WTC11 (cell line): ENCODE measurements around the gene METTL24. TPM values are rescaled to one million over a fixed set of nuclear protein-coding genes. Genes with fewer than 3 reads are reported as not detected.

ENCODE experiments used
- ATAC-seq: fragments of 200-7000 bp; cut with Tn5 transposase; 2 replicates; pipeline ENCODE4 v1.10.0; 2021; ENCODE audit warnings: mild to moderate bottlenecking, moderate library complexity
- CTCF ChIA-PET: fragments of 300-600 bp; sonication (Branson Sonifier 250); formaldehyde crosslinking; loops from one replicate; lab custom pipeline; 2021; ENCODE audit warnings: antibody characterized with exemption; lab: Charles Lee
- POLR2A ChIA-PET: fragments of 350-600 bp; sonication (Branson Sonifier 250); formaldehyde crosslinking; loops from one replicate; lab custom pipeline; 2021; ENCODE audit warnings: antibody characterized with exemption; lab: Charles Lee
- DNase-seq: peaks from one replicate; pipeline ENCODE4 v3.0.0; 2021; ENCODE audit warnings: low spot score
- H3K27ac Mint-ChIP-seq: 2 replicates; pipeline ENCODE4 v1.8.0; 2021; ENCODE audit warnings: mixed read lengths
- H3K27me3 Mint-ChIP-seq: 2 replicates; pipeline ENCODE4 v1.8.0; 2021; ENCODE audit warnings: low read depth, mild to moderate bottlenecking, moderate library complexity, mixed read lengths
- H3K36me3 Mint-ChIP-seq: 2 replicates; pipeline ENCODE4 v1.8.0; 2021; ENCODE audit warnings: mixed read lengths
- H3K4me1 Mint-ChIP-seq: 2 replicates; pipeline ENCODE4 v1.8.0; 2022; ENCODE audit warnings: mixed read lengths
- H3K4me3 Mint-ChIP-seq: 2 replicates; pipeline ENCODE4 v1.8.0; 2021; ENCODE audit warnings: mild to moderate bottlenecking, moderate library complexity, mixed read lengths
- H3K9me3 Mint-ChIP-seq: 2 replicates; pipeline ENCODE4 v1.8.0; 2021; ENCODE audit warnings: mixed read lengths
- CBFB ChIP-seq: sonication (generic); formaldehyde crosslinking; IDR thresholded peaks from 2 replicates; pipeline ENCODE4 v1.8.1; 2022; ENCODE audit warnings: mild to moderate bottlenecking, low read depth, missing genetic modification reagents
- FOXJ3 ChIP-seq: sonication (generic); formaldehyde crosslinking; IDR thresholded peaks from 2 replicates; pipeline ENCODE4 v1.9.0; 2021; ENCODE audit warnings: missing genetic modification reagents, mild to moderate bottlenecking, borderline replicate concordance
- FOXK1 ChIP-seq: sonication (generic); formaldehyde crosslinking; IDR thresholded peaks from 2 replicates; pipeline ENCODE4 v1.8.0; 2022; ENCODE audit warnings: mild to moderate bottlenecking, moderate library complexity, missing genetic modification reagents
- GTF2I ChIP-seq: fragments of 250-450 bp; sonication (Bioruptor Pico); conservative IDR thresholded peaks from 2 replicates; pipeline ENCODE4 v1.4.0; 2021; ENCODE audit warnings: mild to moderate bottlenecking
- HMGA2 ChIP-seq: fragments of 250-450 bp; sonication (Bioruptor Pico); IDR thresholded peaks from 2 replicates; pipeline ENCODE4 v1.4.0; 2021; ENCODE audit warnings: mild to moderate bottlenecking, moderate library complexity
- IRF2 ChIP-seq: sonication (generic); formaldehyde crosslinking; IDR thresholded peaks from 2 replicates; pipeline ENCODE4 v1.8.0; 2022; ENCODE audit warnings: low read depth, missing genetic modification reagents, borderline replicate concordance
- JUN ChIP-seq: sonication (generic); formaldehyde crosslinking; IDR thresholded peaks from 2 replicates; pipeline ENCODE4 v1.8.0; 2023; ENCODE audit warnings: mild to moderate bottlenecking, missing genetic modification reagents
- KAT7 ChIP-seq: sonication (generic); formaldehyde crosslinking; IDR thresholded peaks from 2 replicates; pipeline ENCODE4 v1.8.1; 2023; ENCODE audit warnings: missing genetic modification reagents, mild to moderate bottlenecking, borderline replicate concordance
- NFATC4 ChIP-seq: fragments of 250-450 bp; sonication (Bioruptor Pico); IDR thresholded peaks from 2 replicates; pipeline ENCODE4 v1.9.0; 2021; ENCODE audit warnings: mild to moderate bottlenecking
- NFYB ChIP-seq: sonication (generic); formaldehyde crosslinking; conservative IDR thresholded peaks from 2 replicates; pipeline ENCODE4 v1.8.0; 2022; ENCODE audit warnings: low read depth, missing genetic modification reagents
- OVOL2 ChIP-seq: fragments of 250-450 bp; sonication (Bioruptor Pico); IDR thresholded peaks from 2 replicates; pipeline ENCODE4 v1.9.0; 2021; ENCODE audit warnings: mild to moderate bottlenecking, borderline replicate concordance
- RORB ChIP-seq: fragments of 250-450 bp; sonication (Bioruptor Pico); IDR thresholded peaks from 2 replicates; pipeline ENCODE4 v1.9.0; 2021; ENCODE audit warnings: mild to moderate bottlenecking
- TEAD4 ChIP-seq: sonication (generic); formaldehyde crosslinking; IDR thresholded peaks from 2 replicates; pipeline ENCODE4 v1.8.0; 2022; ENCODE audit warnings: mild to moderate bottlenecking, missing genetic modification reagents
- ZNF121 ChIP-seq: sonication (generic); formaldehyde crosslinking; IDR thresholded peaks from 2 replicates; pipeline ENCODE4 v1.8.0; 2023; ENCODE audit warnings: missing genetic modification reagents
- ZNF138 ChIP-seq: sonication (generic); formaldehyde crosslinking; conservative IDR thresholded peaks from 2 replicates; pipeline ENCODE4 v1.8.1; 2022; ENCODE audit warnings: mild to moderate bottlenecking, moderate library complexity, missing genetic modification reagents
- ZNF396 ChIP-seq: fragments of 250-450 bp; sonication (Bioruptor Pico); IDR thresholded peaks from 2 replicates; pipeline ENCODE4 v1.8.0; 2021; ENCODE audit warnings: mild to moderate bottlenecking, moderate library complexity, borderline replicate concordance
- ZNF416 ChIP-seq: fragments of 250-450 bp; sonication (Bioruptor Pico); IDR thresholded peaks from 2 replicates; pipeline ENCODE4 v1.9.0; 2021; ENCODE audit warnings: mild to moderate bottlenecking, inconsistent platforms
- total RNA-seq: library from RNA; stranded (reverse); gene quantifications from 3 replicates; pipeline ENCODE4 v1.2.3, GENCODE V29; 2021
- TF ChIP-seq, protein P1 (sequence below): sonication (generic); formaldehyde crosslinking; IDR thresholded peaks from 2 replicates; pipeline ENCODE4 v1.8.0; 2022; ENCODE audit warnings: mild to moderate bottlenecking, missing genetic modification reagents
- TF ChIP-seq, protein P2 (sequence below): sonication (generic); formaldehyde crosslinking; IDR thresholded peaks from 2 replicates; pipeline ENCODE4 v1.8.1; 2023; ENCODE audit warnings: mild to moderate bottlenecking, missing genetic modification reagents
- TF ChIP-seq, protein P3 (sequence below): sonication (generic); formaldehyde crosslinking; IDR thresholded peaks from 2 replicates; pipeline ENCODE4 v1.8.1; 2023; ENCODE audit warnings: mild to moderate bottlenecking, missing genetic modification reagents
- TF ChIP-seq, protein P4 (sequence below): sonication (generic); formaldehyde crosslinking; IDR thresholded peaks from 2 replicates; pipeline ENCODE4 v1.8.1; 2022; ENCODE audit warnings: mild to moderate bottlenecking, moderate library complexity, missing genetic modification reagents
- TF ChIP-seq, protein P5 (sequence below): fragments of 250-450 bp; sonication (Bioruptor Pico); IDR thresholded peaks from 2 replicates; pipeline ENCODE4 v1.8.0; 2021; ENCODE audit warnings: mild to moderate bottlenecking
- TF ChIP-seq, protein P6 (sequence below): fragments of 200-600 bp; IDR thresholded peaks from 2 replicates; pipeline ENCODE4 v1.8.0; 2022; ENCODE audit warnings: antibody characterized with exemption

Gene METTL24
- total RNA-seq, 1 experiment from 2014 or later, result 0.31 TPM

DNA sequence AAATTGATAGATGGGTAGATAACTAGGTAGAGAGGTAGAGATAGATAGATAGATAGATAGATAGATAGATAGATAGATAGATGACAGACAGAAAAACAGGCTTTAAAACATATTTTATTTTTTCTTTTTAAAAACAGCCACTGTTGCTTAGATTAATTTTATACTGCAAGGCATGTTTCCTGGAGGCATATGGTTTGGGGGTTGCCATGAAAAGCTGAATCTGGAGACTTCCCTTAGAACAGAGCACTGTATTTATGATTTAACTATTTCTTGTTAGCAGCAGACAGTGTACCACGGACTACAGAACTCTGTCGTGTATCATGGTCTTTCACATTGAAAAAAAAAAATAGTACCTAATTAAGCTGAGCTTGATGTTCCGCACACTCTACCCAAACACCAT, 38.8 kb downstream of the METTL24 start:
- Mint-ChIP-seq H3K27me3 (peaks cover 5% of the 10 kb centered on the region; the same call in 1 of the 2 replicates), H3K9me3 (no peaks in the 10 kb centered on the region), H3K36me3 (no peaks in the 10 kb centered on the region), H3K27ac (no peak overlapping the region), H3K4me3 (no peak overlapping the region), H3K4me1 (peaks cover 30% of the 10 kb centered on the region)
- TF ChIP-seq, protein P1, sequence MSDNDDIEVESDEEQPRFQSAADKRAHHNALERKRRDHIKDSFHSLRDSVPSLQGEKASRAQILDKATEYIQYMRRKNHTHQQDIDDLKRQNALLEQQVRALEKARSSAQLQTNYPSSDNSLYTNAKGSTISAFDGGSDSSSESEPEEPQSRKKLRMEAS (CRISPR knock-in tag), result no peak
- no peak for TF ChIP-seq NFYB (CRISPR knock-in tag)
- no peak for TF ChIP-seq ZNF416 (CRISPR knock-in tag)
- no peak for TF ChIP-seq RORB (CRISPR knock-in tag)
- TF ChIP-seq HMGA2 (CRISPR knock-in tag), result no peak
- TF ChIP-seq TEAD4 (CRISPR knock-in tag), result no peak
- no peak for TF ChIP-seq ZNF138 (CRISPR knock-in tag)
- TF ChIP-seq, protein P2, sequence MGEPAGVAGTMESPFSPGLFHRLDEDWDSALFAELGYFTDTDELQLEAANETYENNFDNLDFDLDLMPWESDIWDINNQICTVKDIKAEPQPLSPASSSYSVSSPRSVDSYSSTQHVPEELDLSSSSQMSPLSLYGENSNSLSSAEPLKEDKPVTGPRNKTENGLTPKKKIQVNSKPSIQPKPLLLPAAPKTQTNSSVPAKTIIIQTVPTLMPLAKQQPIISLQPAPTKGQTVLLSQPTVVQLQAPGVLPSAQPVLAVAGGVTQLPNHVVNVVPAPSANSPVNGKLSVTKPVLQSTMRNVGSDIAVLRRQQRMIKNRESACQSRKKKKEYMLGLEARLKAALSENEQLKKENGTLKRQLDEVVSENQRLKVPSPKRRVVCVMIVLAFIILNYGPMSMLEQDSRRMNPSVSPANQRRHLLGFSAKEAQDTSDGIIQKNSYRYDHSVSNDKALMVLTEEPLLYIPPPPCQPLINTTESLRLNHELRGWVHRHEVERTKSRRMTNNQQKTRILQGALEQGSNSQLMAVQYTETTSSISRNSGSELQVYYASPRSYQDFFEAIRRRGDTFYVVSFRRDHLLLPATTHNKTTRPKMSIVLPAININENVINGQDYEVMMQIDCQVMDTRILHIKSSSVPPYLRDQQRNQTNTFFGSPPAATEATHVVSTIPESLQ (CRISPR knock-in tag), result no peak
- ChIA-PET POLR2A (no interaction called here), CTCF (no interaction called here)
- ATAC-seq, result no peak
- DNase-seq, result no peak

DNA sequence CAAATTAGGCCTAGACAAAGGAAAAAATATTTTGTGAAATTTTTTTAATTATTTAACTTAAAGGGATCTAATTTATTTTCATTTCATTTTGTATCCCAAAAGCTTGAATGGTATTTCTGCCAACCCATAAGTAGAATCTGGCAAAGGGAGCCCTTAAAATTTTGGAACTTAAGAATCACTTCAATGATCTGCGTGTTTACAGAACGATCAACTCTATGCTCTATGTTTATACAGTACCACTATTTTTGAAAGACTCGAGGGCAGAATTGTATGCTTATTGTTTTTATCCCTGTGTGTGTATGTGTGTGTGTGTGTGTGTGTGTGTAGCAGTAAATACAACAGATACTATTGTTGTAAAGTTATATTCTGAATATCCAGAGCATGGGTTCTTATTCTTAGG, 39.2 kb downstream of the METTL24 start:
- Mint-ChIP-seq H3K36me3 (no peaks in the 10 kb centered on the region), H3K27ac (no peak overlapping the region), H3K27me3 (peaks cover 5% of the 10 kb centered on the region; the same call in 1 of the 2 replicates), H3K4me3 (no peak overlapping the region), H3K9me3 (no peaks in the 10 kb centered on the region), H3K4me1 (peaks cover 30% of the 10 kb centered on the region)
- TF ChIP-seq, protein P3, sequence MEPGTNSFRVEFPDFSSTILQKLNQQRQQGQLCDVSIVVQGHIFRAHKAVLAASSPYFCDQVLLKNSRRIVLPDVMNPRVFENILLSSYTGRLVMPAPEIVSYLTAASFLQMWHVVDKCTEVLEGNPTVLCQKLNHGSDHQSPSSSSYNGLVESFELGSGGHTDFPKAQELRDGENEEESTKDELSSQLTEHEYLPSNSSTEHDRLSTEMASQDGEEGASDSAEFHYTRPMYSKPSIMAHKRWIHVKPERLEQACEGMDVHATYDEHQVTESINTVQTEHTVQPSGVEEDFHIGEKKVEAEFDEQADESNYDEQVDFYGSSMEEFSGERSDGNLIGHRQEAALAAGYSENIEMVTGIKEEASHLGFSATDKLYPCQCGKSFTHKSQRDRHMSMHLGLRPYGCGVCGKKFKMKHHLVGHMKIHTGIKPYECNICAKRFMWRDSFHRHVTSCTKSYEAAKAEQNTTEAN (CRISPR knock-in tag), result no peak
- TF ChIP-seq, protein P4, sequence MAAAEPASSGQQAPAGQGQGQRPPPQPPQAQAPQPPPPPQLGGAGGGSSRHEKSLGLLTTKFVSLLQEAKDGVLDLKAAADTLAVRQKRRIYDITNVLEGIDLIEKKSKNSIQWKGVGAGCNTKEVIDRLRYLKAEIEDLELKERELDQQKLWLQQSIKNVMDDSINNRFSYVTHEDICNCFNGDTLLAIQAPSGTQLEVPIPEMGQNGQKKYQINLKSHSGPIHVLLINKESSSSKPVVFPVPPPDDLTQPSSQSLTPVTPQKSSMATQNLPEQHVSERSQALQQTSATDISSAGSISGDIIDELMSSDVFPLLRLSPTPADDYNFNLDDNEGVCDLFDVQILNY, result no peak
- TF ChIP-seq IRF2 (CRISPR knock-in tag), result no peak
- no peak for TF ChIP-seq ZNF396 (CRISPR knock-in tag)
- no peak for TF ChIP-seq FOXJ3 (CRISPR knock-in tag)
- POLR2A ChIA-PET, result no interaction called here
- CTCF ChIA-PET, result interaction anchor here (2.2 kb wide), 1 partner anchor 23 kb away, joined by 15 read pairs; no protein-coding TSS in a partner anchor
- ATAC-seq (no peak), DNase-seq (no peak)

DNA sequence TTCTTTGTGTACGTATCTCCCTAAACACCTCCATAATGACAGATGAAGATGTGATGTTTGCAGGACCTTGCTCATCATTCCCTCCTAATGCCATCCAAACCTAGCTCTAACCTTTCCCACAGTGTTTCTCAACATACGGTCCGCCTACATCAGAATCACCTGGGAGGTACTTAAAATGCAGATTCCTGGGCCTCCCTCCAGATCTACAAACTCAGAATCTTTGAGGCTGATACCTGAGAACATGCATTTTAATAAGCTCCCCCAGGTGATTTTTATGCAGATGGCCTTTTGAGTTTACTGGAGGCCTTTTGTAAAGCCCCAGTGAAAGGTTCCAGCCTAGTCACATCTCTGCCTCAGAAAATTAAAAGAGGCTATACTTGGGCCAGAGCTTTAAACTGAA, 40.5 kb downstream of the METTL24 start:
- DNase-seq (no peak), ATAC-seq (peak; percentile 22; the same call in 1 of the 2 replicates)
- Mint-ChIP-seq H3K36me3 (no peaks in the 10 kb centered on the region), H3K27ac (no peak overlapping the region; the same call in 1 of the 2 replicates), H3K27me3 (peaks cover 5% of the 10 kb centered on the region; the same call in 1 of the 2 replicates), H3K4me3 (no peak overlapping the region), H3K9me3 (no peaks in the 10 kb centered on the region), H3K4me1 (peaks cover 19% of the 10 kb centered on the region)
- ChIA-PET CTCF (interaction anchor here (2.2 kb wide), 1 partner anchor 24 kb away, joined by 15 read pairs; no protein-coding TSS in a partner anchor), POLR2A (no interaction called here)
- TF ChIP-seq JUN (CRISPR knock-in tag) (no peak), KAT7 (CRISPR knock-in tag) (no peak)

DNA sequence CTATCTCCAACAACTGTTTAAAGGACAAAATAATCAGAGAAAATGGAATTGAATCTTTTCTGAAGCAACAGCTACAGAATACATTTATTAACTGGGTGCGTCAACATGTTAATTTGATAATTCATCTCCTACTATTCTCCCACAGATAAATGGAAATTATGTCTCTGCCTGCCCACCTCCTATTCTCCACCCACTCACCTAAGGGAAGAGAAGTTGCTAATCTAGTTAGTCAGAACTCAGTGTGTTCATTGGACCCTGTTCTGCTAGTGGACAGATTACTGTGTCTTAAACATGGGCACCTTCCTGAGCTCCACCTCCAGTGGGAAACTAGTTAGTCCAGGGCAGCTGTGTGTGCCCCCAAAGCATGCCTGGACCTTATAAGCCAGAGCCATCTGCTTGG, 41.0 kb downstream of the METTL24 start:
- ATAC-seq (no peak), DNase-seq (no peak)
- peaks cover 14% of the 10 kb centered on the region for H3K4me1 Mint-ChIP-seq
- H3K27me3 Mint-ChIP-seq, result peaks cover 2% of the 10 kb centered on the region; the same call in 1 of the 2 replicates
- H3K27ac Mint-ChIP-seq, result no peak overlapping the region
- no peak overlapping the region for H3K4me3 Mint-ChIP-seq
- H3K36me3 Mint-ChIP-seq, result no peaks in the 10 kb centered on the region
- H3K9me3 Mint-ChIP-seq, result no peaks in the 10 kb centered on the region
- CTCF ChIA-PET, result interaction anchor here (2.2 kb wide), 1 partner anchor 25 kb away, joined by 15 read pairs; no protein-coding TSS in a partner anchor
- POLR2A ChIA-PET, result no interaction called here
- no peak for TF ChIP-seq NFATC4
- TF ChIP-seq FOXK1, result no peak
- no peak for TF ChIP-seq CBFB (CRISPR knock-in tag)
- TF ChIP-seq HMGA2 (CRISPR knock-in tag), result no peak
- no peak for TF ChIP-seq ZNF121 (CRISPR knock-in tag)
- TF ChIP-seq, protein P5, sequence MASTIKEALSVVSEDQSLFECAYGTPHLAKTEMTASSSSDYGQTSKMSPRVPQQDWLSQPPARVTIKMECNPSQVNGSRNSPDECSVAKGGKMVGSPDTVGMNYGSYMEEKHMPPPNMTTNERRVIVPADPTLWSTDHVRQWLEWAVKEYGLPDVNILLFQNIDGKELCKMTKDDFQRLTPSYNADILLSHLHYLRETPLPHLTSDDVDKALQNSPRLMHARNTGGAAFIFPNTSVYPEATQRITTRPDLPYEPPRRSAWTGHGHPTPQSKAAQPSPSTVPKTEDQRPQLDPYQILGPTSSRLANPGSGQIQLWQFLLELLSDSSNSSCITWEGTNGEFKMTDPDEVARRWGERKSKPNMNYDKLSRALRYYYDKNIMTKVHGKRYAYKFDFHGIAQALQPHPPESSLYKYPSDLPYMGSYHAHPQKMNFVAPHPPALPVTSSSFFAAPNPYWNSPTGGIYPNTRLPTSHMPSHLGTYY (CRISPR knock-in tag), result no peak
- TF ChIP-seq NFYB (CRISPR knock-in tag), result no peak
- TF ChIP-seq KAT7 (CRISPR knock-in tag), result no peak
- TF ChIP-seq OVOL2 (CRISPR knock-in tag), result no peak
- no peak for TF ChIP-seq GTF2I (CRISPR knock-in tag)
- TF ChIP-seq, protein P6, sequence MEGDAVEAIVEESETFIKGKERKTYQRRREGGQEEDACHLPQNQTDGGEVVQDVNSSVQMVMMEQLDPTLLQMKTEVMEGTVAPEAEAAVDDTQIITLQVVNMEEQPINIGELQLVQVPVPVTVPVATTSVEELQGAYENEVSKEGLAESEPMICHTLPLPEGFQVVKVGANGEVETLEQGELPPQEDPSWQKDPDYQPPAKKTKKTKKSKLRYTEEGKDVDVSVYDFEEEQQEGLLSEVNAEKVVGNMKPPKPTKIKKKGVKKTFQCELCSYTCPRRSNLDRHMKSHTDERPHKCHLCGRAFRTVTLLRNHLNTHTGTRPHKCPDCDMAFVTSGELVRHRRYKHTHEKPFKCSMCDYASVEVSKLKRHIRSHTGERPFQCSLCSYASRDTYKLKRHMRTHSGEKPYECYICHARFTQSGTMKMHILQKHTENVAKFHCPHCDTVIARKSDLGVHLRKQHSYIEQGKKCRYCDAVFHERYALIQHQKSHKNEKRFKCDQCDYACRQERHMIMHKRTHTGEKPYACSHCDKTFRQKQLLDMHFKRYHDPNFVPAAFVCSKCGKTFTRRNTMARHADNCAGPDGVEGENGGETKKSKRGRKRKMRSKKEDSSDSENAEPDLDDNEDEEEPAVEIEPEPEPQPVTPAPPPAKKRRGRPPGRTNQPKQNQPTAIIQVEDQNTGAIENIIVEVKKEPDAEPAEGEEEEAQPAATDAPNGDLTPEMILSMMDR, result no peak
